ENCODE data around the gene PRSS50. TPM values are rescaled to one million over a fixed set of nuclear protein-coding genes. Genes with fewer than 3 reads are reported as not detected.
A peak's percentile ranks its signal among the peaks of the same experiment; 100 is the strongest.

The PRSS50 gene
- total RNA-seq, 1 experiment from 2014 or later: 0.70 TPM

GRCh38 chr3:46693038-46693891 is 24.4 kb downstream of the PRSS50 start, which contains the start of gene ALS2CL (continued):
- TF ChIP-seq AFF4 (CRISPR knock-in tag; IDR thresholded peaks at IDR 0.05; ENCODE audit: borderline replicate concordance) (no peak), MXD4 (CRISPR knock-in tag; IDR thresholded peaks at IDR 0.05; ENCODE audit: borderline replicate concordance) (no peak), ZNF263 (CRISPR knock-in tag; IDR thresholded peaks at IDR 0.05; ENCODE audit: low read depth) (0 out of 2 replicates have a peak, but pooled peaks have one; percentile 38), FOXP4 (CRISPR knock-in tag; IDR thresholded peaks at IDR 0.05) (0 out of 2 replicates have a peak, but pooled peaks have one; percentile 49), HMGXB4 (CRISPR knock-in tag; IDR thresholded peaks at IDR 0.05) (peak; percentile 45; the same call in 1 of the 2 replicates)

- POLR2A ChIA-PET: no interaction called here
- peaks cover 22% of the 10 kb centered on the region for H3K4me1 Mint-ChIP-seq
- TF ChIP-seq ATF1 (CRISPR knock-in tag; IDR thresholded peaks at IDR 0.05): no peak
- TF ChIP-seq ZNF532 (CRISPR knock-in tag; IDR thresholded peaks at IDR 0.05; ENCODE audit: borderline replicate concordance): no peak
- TF ChIP-seq ZNF121 (CRISPR knock-in tag; IDR thresholded peaks at IDR 0.05): 0 out of 2 replicates have a peak, but pooled peaks have one; percentile 32
- no peak for TF ChIP-seq ZNF416 (CRISPR knock-in tag; IDR thresholded peaks at IDR 0.05)
- H3K27ac Mint-ChIP-seq: no peak overlapping the region
- no peaks in the 10 kb centered on the region for H3K9me3 Mint-ChIP-seq
- CTCF ChIA-PET: interaction anchor here (1.0 to 4.1 kb wide), 10 partner anchors 14 to 229 kb away, joined by 3 to 20 read pairs (median 6); partner anchors contain the start of gene PRSS50
- peak overlapping the region; percentile 69 for H3K4me3 Mint-ChIP-seq
- no peaks in the 10 kb centered on the region for H3K36me3 Mint-ChIP-seq
- ATAC-seq: no peak; the same call in none of the 2 replicates
- DNase-seq (ENCODE audit: low spot score): peak; percentile 47
- H3K27me3 Mint-ChIP-seq (ENCODE audit: low read depth): peaks cover 25% of the 10 kb centered on the region
These were observed 25.1 kb downstream of the PRSS50 start for GRCh38 chr3:46692566-46692990.
